ENCODE measurements around the gene ATOH8.

DNA sequence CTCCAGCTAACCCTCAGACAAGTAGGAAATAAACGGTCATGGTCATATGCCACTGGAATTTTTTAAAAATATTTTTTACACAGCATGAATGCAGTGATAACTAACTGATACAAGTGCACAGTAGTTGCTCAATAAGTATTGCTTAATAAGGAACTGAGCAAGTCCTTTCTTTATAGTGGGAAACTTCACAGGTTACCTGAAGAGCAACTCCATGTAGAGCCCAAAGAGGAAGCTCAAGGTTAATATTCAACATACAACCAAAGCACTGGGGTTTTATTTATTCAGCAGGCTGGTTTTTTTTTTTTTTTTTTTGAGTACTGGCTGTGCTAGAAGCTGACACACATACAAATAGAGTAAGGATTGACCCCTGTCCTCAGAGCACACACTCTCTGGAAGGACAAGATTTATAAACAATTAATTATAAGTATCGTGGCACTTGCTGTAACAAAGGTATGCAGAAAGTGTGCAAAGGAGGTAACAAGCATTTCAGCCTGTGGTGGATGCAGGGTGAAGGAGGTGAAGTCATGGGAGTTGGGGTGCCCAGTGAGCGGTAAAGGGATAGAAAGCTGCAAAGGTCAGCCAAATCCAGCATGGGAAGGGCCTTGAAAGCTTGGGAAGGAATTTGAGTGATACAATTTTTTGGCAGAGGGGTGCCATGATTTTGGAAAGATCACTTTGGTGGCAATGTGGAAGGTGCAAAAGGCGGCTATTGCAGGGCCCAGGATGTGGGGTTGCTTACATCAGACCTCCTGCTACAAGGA is 52.7 kb downstream of the ATOH8 start:
- TF ChIP-seq CTCF (IDR thresholded peaks at IDR 0.05; ENCODE audit: insufficient read depth, low read length) (no peak), POLR2AphosphoS5 (IDR thresholded peaks at IDR 0.05; ENCODE audit: low read depth) (no peak)
